Measurements from ENCODE around the gene TMEM184B. TPM values are rescaled to one million over a fixed set of nuclear protein-coding genes. Genes with fewer than 3 reads are reported as not detected.
"Not testable (repeated sequence)": the region's sequence is repeated elsewhere in the genome, so short reads cannot be mapped to it uniquely, and the experiment has no call there.

Gene TMEM184B
- total RNA-seq, 1 experiment from 2014 or later: 18.6 TPM

GRCh38 chr22:38191731-38192474 is 80.9 kb downstream of the TMEM184B start:
- Histone ChIP-seq H3K36me3 (no peaks in the 10 kb centered on the region), H3K4me3 (no peak overlapping the region), H3K9me3 (no peaks in the 10 kb centered on the region), H3K27me3 (no peaks in the 10 kb centered on the region)
- DNase-seq: no peak

- no peaks in the 10 kb centered on the region for H3K36me3 ChIP-seq
- no peak overlapping the region for H3K4me3 ChIP-seq
- no peak for DNase-seq
- no peaks in the 10 kb centered on the region for H3K9me3 ChIP-seq
- no peaks in the 10 kb centered on the region for H3K27me3 ChIP-seq
Observed at GRCh38 chr22:38191055-38191454, 81.8 kb downstream of the TMEM184B start.

- Histone ChIP-seq H3K27me3 (no peaks in the 10 kb centered on the region), H3K9me3 (no peaks in the 10 kb centered on the region), H3K36me3 (no peaks in the 10 kb centered on the region), H3K4me3 (no peak overlapping the region)
- no peak for DNase-seq
Observed at GRCh38 chr22:38190581-38190980, 82.2 kb downstream of the TMEM184B start.

GRCh38 chr22:38189104-38189503 is 83.7 kb downstream of the TMEM184B start:
- H3K36me3 ChIP-seq: no peaks in the 10 kb centered on the region
- H3K4me3 ChIP-seq: no peak overlapping the region
- H3K27me3 ChIP-seq: no peaks in the 10 kb centered on the region
- no peak for DNase-seq
- no peaks in the 10 kb centered on the region for H3K9me3 ChIP-seq

GRCh38 chr22:38187413-38188212 is 85.2 kb downstream of the TMEM184B start:
- no peaks in the 10 kb centered on the region for H3K9me3 ChIP-seq
- H3K4me3 ChIP-seq: no peak overlapping the region
- H3K36me3 ChIP-seq: no peaks in the 10 kb centered on the region
- H3K27me3 ChIP-seq: no peaks in the 10 kb centered on the region
- DNase-seq: peak; percentile 47

GRCh38 chr22:38186429-38186828 is 86.4 kb downstream of the TMEM184B start:
- Histone ChIP-seq H3K4me3 (no peak overlapping the region), H3K27me3 (no peaks in the 10 kb centered on the region), H3K9me3 (no peaks in the 10 kb centered on the region), H3K36me3 (no peaks in the 10 kb centered on the region)
- DNase-seq: no peak

- H3K4me3 ChIP-seq: no peak overlapping the region
- H3K36me3 ChIP-seq: no peaks in the 10 kb centered on the region
- H3K9me3 ChIP-seq: no peaks in the 10 kb centered on the region
- no peak for DNase-seq
- H3K27me3 ChIP-seq: no peaks in the 10 kb centered on the region
Observed at GRCh38 chr22:38184788-38185187, 88.0 kb downstream of the TMEM184B start.

- peak; percentile 98 for DNase-seq
- Histone ChIP-seq H3K36me3 (no peaks in the 10 kb centered on the region), H3K4me3 (peak within 1 kb of the TSS; percentile 56), H3K27me3 (no peaks in the 10 kb centered on the region), H3K9me3 (no peaks in the 10 kb centered on the region)
Observed at GRCh38 chr22:38181453-38182200, 91.2 kb downstream of the TMEM184B start, which contains the start of gene PLA2G6. Gene PLA2G6 (minus strand): TSS chr22:38181830. CDS start chr22:38169426, 12,404 bp downstream.

GRCh38 chr22:38180841-38181452 is 91.9 kb downstream of the TMEM184B start:
- DNase-seq: no peak
- H3K27me3 ChIP-seq: no peaks in the 10 kb centered on the region
- H3K9me3 ChIP-seq: no peaks in the 10 kb centered on the region

GRCh38 chr22:38178605-38178937 is 94.2 kb downstream of the TMEM184B start:
- not testable (repeated sequence) for H3K9me3 ChIP-seq, DNase-seq, H3K4me3 ChIP-seq, H3K27me3 ChIP-seq, H3K36me3 ChIP-seq

More at GRCh38 chr22:38180841-38181452, 91.9 kb downstream of the TMEM184B start:
- Histone ChIP-seq H3K4me3 (peak overlapping the region; percentile 56), H3K36me3 (no peaks in the 10 kb centered on the region)

DNA sequence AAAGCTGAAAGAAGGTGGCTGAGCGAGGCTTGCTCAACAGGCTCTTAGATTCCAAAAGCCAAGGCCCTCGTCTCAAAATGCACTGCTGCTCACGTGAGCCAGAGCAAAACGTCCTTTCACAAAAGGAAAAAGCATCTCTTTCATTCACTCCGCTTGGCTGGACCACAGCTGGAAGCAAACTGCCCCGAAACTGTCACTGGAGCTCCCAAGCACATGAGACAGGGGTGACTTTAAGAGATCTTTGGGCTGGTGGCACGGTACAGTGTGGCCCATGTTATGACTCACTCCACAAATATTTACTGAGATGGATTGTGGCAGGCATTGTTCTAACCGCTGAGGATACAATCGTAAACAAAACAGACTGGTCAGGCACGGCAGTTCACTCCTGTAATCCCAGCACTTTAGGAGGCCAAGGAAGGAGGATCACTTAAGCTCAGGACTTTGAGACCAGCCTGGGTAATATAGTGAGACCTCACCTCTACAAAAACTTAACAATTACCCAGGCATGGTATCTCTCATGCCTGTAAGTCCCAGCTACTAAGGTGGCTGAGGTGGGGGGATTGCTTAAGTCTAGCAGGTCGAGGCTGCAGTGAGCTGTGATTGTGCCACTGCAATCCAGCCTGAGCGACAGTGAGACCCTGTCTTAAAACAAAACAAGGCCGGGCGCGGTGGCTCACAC is 94.7 kb downstream of the TMEM184B start:
- Histone ChIP-seq H3K36me3 (no peaks in the 10 kb centered on the region), H3K9me3 (no peaks in the 10 kb centered on the region), H3K4me3 (no peak overlapping the region), H3K27me3 (no peaks in the 10 kb centered on the region)
- DNase-seq: peak; percentile 72

- not testable (repeated sequence) for H3K9me3 ChIP-seq, DNase-seq, H3K4me3 ChIP-seq
Observed at GRCh38 chr22:38177571-38177925, 95.3 kb downstream of the TMEM184B start.

DNA sequence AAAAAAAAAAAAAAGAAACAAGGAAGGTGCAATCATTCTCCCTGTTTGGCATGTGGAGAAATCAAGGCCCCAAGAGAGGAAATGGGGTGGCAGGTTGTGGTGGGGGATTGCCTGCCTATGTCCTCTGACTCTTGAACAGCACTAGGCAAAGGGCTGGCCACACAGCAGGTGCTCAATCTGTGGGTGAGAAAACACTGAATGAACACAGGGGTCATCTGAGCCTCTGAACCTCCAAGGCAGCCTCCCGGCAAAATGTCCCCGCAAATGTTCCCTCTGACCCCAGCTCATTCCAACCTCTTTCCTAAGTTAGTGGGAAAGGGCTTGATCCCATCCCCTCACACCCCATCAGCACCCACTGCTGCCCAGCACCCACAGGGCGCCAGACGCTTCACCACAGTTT is 95.8 kb downstream of the TMEM184B start:
- H3K4me3 ChIP-seq: no peak overlapping the region
- no peak for DNase-seq
- H3K9me3 ChIP-seq: no peaks in the 10 kb centered on the region
- no peaks in the 10 kb centered on the region for H3K36me3 ChIP-seq
- no peaks in the 10 kb centered on the region for H3K27me3 ChIP-seq

More at GRCh38 chr22:38177571-38177925, 95.3 kb downstream of the TMEM184B start:
- H3K36me3 ChIP-seq, H3K27me3 ChIP-seq: not testable (repeated sequence)

DNA sequence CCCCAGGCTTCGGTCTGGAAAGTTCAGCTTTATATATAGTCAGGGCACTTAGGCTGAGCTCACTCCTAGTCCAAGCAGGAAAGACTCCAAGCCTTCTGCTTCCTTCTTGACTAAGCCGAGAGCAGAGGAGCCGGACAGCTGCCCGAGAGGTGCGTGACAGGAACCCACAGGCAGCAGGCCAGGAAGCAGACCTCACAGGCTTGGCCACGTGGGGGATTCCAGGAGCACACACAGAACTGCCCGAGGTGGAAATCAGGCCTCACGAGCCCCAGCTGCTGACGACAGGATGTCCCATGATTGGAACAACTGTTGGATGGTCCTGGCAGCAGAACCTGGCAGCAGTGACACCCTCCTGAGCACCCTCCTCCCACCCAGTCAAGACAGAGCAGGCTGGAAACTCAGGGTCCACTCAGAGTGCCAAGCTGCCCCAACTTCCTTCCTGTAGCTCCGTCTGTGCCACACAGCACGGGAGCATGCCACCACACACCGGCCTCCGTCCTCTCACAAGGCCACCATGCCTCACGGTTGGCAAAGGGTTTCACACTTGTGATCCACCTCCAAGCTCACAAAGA is 96.6 kb downstream of the TMEM184B start:
- DNase-seq: peak; percentile 99
- no peaks in the 10 kb centered on the region for H3K27me3 ChIP-seq
- no peak overlapping the region for H3K4me3 ChIP-seq
- no peaks in the 10 kb centered on the region for H3K9me3 ChIP-seq
- H3K36me3 ChIP-seq: no peaks in the 10 kb centered on the region

DNA sequence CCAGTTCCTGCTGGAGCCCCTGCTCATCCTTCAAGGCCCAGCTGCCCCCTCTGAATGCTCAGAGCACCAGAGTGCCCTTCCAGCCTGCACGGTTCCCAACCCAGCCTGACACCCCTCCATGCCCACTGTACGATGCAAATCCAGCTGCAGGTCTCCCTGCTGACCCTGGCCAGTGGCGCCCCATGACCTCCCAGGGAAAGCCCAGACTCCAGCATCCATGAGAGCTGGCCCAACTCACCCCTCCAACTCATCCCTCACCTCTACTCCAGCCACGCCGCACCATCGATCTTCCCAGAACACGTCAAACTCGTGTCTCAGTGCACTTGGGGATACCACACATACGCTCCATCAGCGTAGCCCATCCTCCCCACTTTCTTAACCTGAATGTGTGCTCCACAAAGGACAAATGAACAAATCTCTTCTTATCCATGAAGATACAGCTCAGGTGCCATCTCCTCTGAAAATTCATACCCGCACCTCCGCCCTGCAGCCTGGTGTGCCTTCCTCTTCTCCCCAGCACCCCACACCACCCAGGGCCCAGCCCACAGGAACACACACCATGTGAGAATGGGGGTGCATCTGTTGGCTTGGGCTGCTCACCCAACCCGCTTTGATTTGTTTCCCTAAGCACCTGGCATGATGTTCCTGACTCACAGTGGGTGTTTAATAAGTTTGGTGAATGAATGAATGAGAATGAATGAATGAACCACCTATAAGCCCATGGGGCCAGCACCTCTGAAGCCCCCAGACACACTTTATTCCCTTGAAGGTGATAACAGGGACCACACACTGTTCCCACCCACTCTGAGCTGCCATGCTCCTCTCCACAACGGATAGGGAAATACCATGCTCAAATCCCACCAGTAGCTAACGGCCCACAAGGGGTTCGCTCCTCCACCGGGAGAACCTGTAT is 97.3 kb downstream of the TMEM184B start:
- H3K9me3 ChIP-seq: no peaks in the 10 kb centered on the region
- H3K36me3 ChIP-seq: no peaks in the 10 kb centered on the region
- no peaks in the 10 kb centered on the region for H3K27me3 ChIP-seq
- no peak overlapping the region for H3K4me3 ChIP-seq
- no peak for DNase-seq
